Keratinocyte (primary cell): ENCODE measurements around the gene ZNF438. TPM values are rescaled to one million over a fixed set of nuclear protein-coding genes. Genes with fewer than 3 reads are reported as not detected.

Source experiments
- DNase-seq: peaks from one replicate; pipeline ENCODE4 v3.0.0-alpha.2; 2011; ENCODE audit warnings: low read depth, missing footprints, low spot score
- FAIRE-seq: peaks from 2 replicates; lab custom pipeline; 2011; peaks lifted over from hg19 to GRCh38; lab: Jason Lieb, UNC
- H2AFZ ChIP-seq: 2 replicates; pipeline ENCODE4 v1.6.0; 2012; ENCODE audit warnings: low read length, control low read depth, inconsistent platforms; ENCODE audit not compliant: control insufficient read depth
- H3K27ac ChIP-seq: 2 replicates; pipeline ENCODE4 v1.5.1; 2011; ENCODE audit warnings: low read length; ENCODE audit not compliant: control insufficient read depth, insufficient read depth
- H3K27me3 ChIP-seq: 3 replicates; pipeline ENCODE4 v1.6.0; 2011; ENCODE audit warnings: low read length; ENCODE audit not compliant: control insufficient read depth, insufficient read depth; ENCODE audit errors: extremely low read depth
- H3K36me3 ChIP-seq, 2 experiments: 2 replicates in 1 of 2; 3 replicates in 1 of 2; pipeline ENCODE4 v1.5.1; 2011; ENCODE audit warnings: low read length in 2 of 2, mild to moderate bottlenecking in 1 of 2; ENCODE audit not compliant: control insufficient read depth in 2 of 2, insufficient read depth in 2 of 2; ENCODE audit errors: extremely low read depth in 1 of 2
- H3K4me1 ChIP-seq: 3 replicates; pipeline ENCODE4 v1.5.1; 2011; ENCODE audit warnings: low read length; ENCODE audit not compliant: control insufficient read depth, insufficient read depth; ENCODE audit errors: extremely low read depth
- H3K4me2 ChIP-seq: 3 replicates; pipeline ENCODE4 v1.6.0; 2011; ENCODE audit warnings: low read depth, low read length; ENCODE audit not compliant: control insufficient read depth, insufficient read depth; ENCODE audit errors: extremely low read depth
- H3K4me3 ChIP-seq, 3 experiments: fragments of 200-600 bp in 1 of 3; sonication (generic) in 1 of 3; 2 replicates in 2 of 3; 3 replicates in 1 of 3; pipeline ENCODE4 v1.5.1; 2011 to 2016; ENCODE audit warnings: low read length in 3 of 3, mild to moderate bottlenecking in 3 of 3, control low read depth in 2 of 3, inconsistent platforms in 1 of 3, low read depth in 1 of 3, mixed read lengths in 1 of 3, mixed run types in 1 of 3, moderate library complexity in 1 of 3; ENCODE audit not compliant: control insufficient read depth in 2 of 3, insufficient read depth in 2 of 3; ENCODE audit errors: extremely low read depth in 1 of 3
- H3K79me2 ChIP-seq: 2 replicates; pipeline ENCODE4 v1.6.0; 2012; ENCODE audit warnings: low read length; ENCODE audit not compliant: control insufficient read depth, insufficient read depth
- H3K9ac ChIP-seq: 3 replicates; pipeline ENCODE4 v1.6.0; 2011; ENCODE audit warnings: low read length; ENCODE audit not compliant: control insufficient read depth, insufficient read depth; ENCODE audit errors: extremely low read depth
- H3K9me1 ChIP-seq: 3 replicates; pipeline ENCODE4 v1.6.0; 2011; ENCODE audit warnings: low read length; ENCODE audit not compliant: control insufficient read depth, insufficient read depth; ENCODE audit errors: extremely low read depth
- H3K9me3 ChIP-seq: 2 replicates; pipeline ENCODE4 v1.5.1; 2012; ENCODE audit warnings: low read depth, low read length; ENCODE audit not compliant: control insufficient read depth
- H4K20me1 ChIP-seq: 3 replicates; pipeline ENCODE4 v1.6.0; 2011; ENCODE audit warnings: low read length; ENCODE audit not compliant: control insufficient read depth, insufficient read depth; ENCODE audit errors: extremely low read depth
- EZH2 ChIP-seq: IDR thresholded peaks from one replicate; pipeline ENCODE4 v1.6.1; 2012; ENCODE audit warnings: inconsistent platforms, mild to moderate bottlenecking, low read length, moderate library complexity
- dilution Hi-C: fragments of 300-500 bp; cut with MboI; formaldehyde crosslinking; loops from one replicate; pipeline ENCODE4 v1.7.0; 2020; ENCODE audit warnings: low sequenced_read_pairs; ENCODE audit not compliant: extremely low pct_ligation_motif_present
- polyA plus RNA-seq, 5 experiments: library from polyadenylated mRNA; depleted of rRNA in 3 of 5; stranded (reverse) in 3 of 5; stranded (forward) in 1 of 5; unstranded in 1 of 5; fragments of >200 nt; gene quantifications; 1 replicate in 1 of 5; 2 replicates in 3 of 5; 3 replicates in 1 of 5; pipeline versions ENCODE4 v1.2.1 to v1.2.3, GENCODE V29; 2011 to 2012; ENCODE audit warnings: missing spikeins in 2 of 5, low read depth in 1 of 5, low replicate concordance in 1 of 5
- TF ChIP-seq, protein P1 (sequence below), 3 experiments: IDR thresholded peaks in 1 of 3; conservative IDR thresholded peaks in 1 of 3; optimal IDR thresholded peaks in 1 of 3; 2 replicates in 2 of 3; 3 replicates in 1 of 3; pipeline versions ENCODE3 to v1.5.1; 2011; ENCODE audit warnings: low read length in 3 of 3, mild to moderate bottlenecking in 3 of 3, moderate library complexity in 2 of 3, control low read depth in 1 of 3, inconsistent platforms in 1 of 3; ENCODE audit not compliant: insufficient read depth in 2 of 3; ENCODE audit errors: extremely low read depth in 1 of 3

The ZNF438 gene
- polyA plus RNA-seq, 1 donor (not counting 4 experiments of a cell fraction or from before 2014, with no cell fraction given), result 2.8 TPM

DNA sequence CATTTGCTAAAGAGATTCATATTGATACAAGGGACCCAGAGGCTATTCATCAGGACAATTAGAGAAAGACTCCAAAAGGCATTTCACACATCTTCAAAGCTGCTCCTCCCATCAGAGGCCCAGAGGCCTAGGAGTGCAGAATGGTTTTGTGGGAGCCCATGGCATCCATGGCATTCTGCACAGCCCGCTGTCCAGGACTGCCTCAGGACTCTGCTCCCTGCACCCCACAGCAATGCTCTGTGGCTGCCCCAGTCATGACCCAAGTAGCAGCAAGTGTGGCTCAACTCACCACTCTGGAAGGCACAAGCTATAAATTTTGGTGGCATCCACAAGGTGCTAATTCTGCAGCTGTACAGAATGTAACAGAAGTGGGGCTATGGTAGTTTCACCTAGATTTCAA lies 38.5 kb downstream of the ZNF438 start:
- Histone ChIP-seq H3K36me3 (no peaks in the 10 kb centered on the region), H3K27ac (no peak overlapping the region), H3K9me3 (no peaks in the 10 kb centered on the region), H3K9me1 (no peaks in the 10 kb centered on the region), H3K9ac (no peak overlapping the region), H2AFZ (no peak overlapping the region), H3K79me2 (no peaks in the 10 kb centered on the region), H3K4me2 (no peak overlapping the region), H3K4me1 (no peaks in the 10 kb centered on the region), H4K20me1 (no peaks in the 10 kb centered on the region), H3K4me3 (no peak overlapping the region), H3K27me3 (no peaks in the 10 kb centered on the region)
- FAIRE-seq (no peak), DNase-seq (no peak)
- dilution Hi-C loops, result no loop called here
- TF ChIP-seq, protein P1, sequence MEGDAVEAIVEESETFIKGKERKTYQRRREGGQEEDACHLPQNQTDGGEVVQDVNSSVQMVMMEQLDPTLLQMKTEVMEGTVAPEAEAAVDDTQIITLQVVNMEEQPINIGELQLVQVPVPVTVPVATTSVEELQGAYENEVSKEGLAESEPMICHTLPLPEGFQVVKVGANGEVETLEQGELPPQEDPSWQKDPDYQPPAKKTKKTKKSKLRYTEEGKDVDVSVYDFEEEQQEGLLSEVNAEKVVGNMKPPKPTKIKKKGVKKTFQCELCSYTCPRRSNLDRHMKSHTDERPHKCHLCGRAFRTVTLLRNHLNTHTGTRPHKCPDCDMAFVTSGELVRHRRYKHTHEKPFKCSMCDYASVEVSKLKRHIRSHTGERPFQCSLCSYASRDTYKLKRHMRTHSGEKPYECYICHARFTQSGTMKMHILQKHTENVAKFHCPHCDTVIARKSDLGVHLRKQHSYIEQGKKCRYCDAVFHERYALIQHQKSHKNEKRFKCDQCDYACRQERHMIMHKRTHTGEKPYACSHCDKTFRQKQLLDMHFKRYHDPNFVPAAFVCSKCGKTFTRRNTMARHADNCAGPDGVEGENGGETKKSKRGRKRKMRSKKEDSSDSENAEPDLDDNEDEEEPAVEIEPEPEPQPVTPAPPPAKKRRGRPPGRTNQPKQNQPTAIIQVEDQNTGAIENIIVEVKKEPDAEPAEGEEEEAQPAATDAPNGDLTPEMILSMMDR (optimal IDR thresholded peaks at IDR 0.05 in 1 of 3, IDR thresholded peaks at IDR 0.05 in 1 of 3, conservative IDR thresholded peaks at IDR 0.05 in 1 of 3; ENCODE audit: extremely low read depth in 1 of 3, insufficient read depth in 2 of 3, low read length in 3 of 3), result no peak
- no peak for TF ChIP-seq EZH2

DNA sequence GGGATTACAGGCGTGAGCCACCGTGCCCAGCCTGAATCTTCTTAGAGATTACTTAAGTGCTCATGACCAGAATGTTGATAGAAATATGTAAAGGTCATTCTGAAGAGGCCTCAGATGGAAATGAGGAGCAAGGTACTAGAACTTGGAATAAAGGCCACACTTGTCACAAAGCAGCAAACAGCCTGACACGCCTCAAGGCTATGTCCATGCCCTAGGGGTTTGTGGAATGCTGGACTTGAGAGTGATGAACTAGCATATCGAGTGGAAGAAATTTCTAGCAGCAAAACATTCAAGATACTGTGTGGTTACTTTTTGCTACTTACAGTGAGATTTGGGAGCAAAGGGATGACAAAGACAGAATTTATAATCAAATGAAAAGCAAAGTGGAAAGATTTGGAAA lies 39.0 kb downstream of the ZNF438 start:
- TF ChIP-seq EZH2, result no peak
- TF ChIP-seq, protein P1 (optimal IDR thresholded peaks at IDR 0.05 in 1 of 3, IDR thresholded peaks at IDR 0.05 in 1 of 3, conservative IDR thresholded peaks at IDR 0.05 in 1 of 3; ENCODE audit: extremely low read depth in 1 of 3, insufficient read depth in 2 of 3, low read length in 3 of 3), result no peak
- Histone ChIP-seq H3K4me2 (no peak overlapping the region), H3K4me1 (no peaks in the 10 kb centered on the region), H3K4me3 (no peak overlapping the region), H4K20me1 (no peaks in the 10 kb centered on the region), H3K9me3 (no peaks in the 10 kb centered on the region), H3K27ac (no peak overlapping the region), H3K9ac (no peak overlapping the region), H3K79me2 (no peaks in the 10 kb centered on the region), H3K9me1 (no peaks in the 10 kb centered on the region), H3K27me3 (no peaks in the 10 kb centered on the region), H3K36me3 (no peaks in the 10 kb centered on the region), H2AFZ (no peak overlapping the region)
- DNase-seq, result no peak
- FAIRE-seq, result no peak
- dilution Hi-C loops, result no loop called here
